Cardiac septum (tissue), 1 donor: ENCODE data around the gene DUT. TPM values are rescaled to one million over a fixed set of nuclear protein-coding genes. Genes with fewer than 3 reads are reported as not detected.

Source experiments
- DNase-seq: peaks from one replicate; pipeline ENCODE4 v3.0.0-alpha.2; 2020; ENCODE audit warnings: low spot score
- intact Hi-C: fragments of 100-400 bp; cut with DNase I; formaldehyde crosslinking; loops from one replicate; pipeline ENCODE4 v1.14.0; 2022
- total RNA-seq: library from RNA; stranded (reverse); fragmentation: NEBNext Ultra II Directional; extraction: Animal tissue kit (Norgen Biotek cat#: 25700); gene quantifications from one replicate; pipeline ENCODE4 v1.2.1, GENCODE V29; 2021
- donor health status: DM: no; HTN: no; CAD: no.

The DUT gene
- total RNA-seq, 1 donor from 2014 or later = 66.9 TPM

GRCh38 chr15:48363474-48363873 lies 32.2 kb downstream of the DUT start:
- intact Hi-C loops = no loop called here
- DNase-seq = no peak

- intact Hi-C loops = no loop called here
- DNase-seq = no peak
These were observed 34.3 kb downstream of the DUT start for GRCh38 chr15:48365575-48365974.

- DNase-seq = no peak
- intact Hi-C loops = no loop called here
These were observed 35.5 kb downstream of the DUT start for GRCh38 chr15:48366584-48367312.

- no peak for DNase-seq
- intact Hi-C loops = no loop called here
These were observed 36.3 kb downstream of the DUT start for GRCh38 chr15:48367483-48367882.

GRCh38 chr15:48370460-48370859 lies 39.2 kb downstream of the DUT start:
- intact Hi-C loops = no loop called here
- DNase-seq = no peak

- DNase-seq = no peak
- intact Hi-C loops = no loop called here
These were observed 40.3 kb downstream of the DUT start for GRCh38 chr15:48371550-48371949.

GRCh38 chr15:48371961-48372360 lies 40.7 kb downstream of the DUT start:
- DNase-seq = no peak
- intact Hi-C loops = no loop called here

GRCh38 chr15:48373821-48374451 lies 42.7 kb downstream of the DUT start:
- intact Hi-C loops = no loop called here
- no peak for DNase-seq

GRCh38 chr15:48374472-48374871 lies 43.2 kb downstream of the DUT start:
- intact Hi-C loops = no loop called here
- no peak for DNase-seq

GRCh38 chr15:48375767-48376166 lies 44.5 kb downstream of the DUT start:
- intact Hi-C loops = no loop called here
- DNase-seq = no peak

- intact Hi-C loops = no loop called here
These were observed 49.0 kb downstream of the DUT start for GRCh38 chr15:48380198-48380597.

GRCh38 chr15:48381861-48382260 lies 50.6 kb downstream of the DUT start:
- intact Hi-C loops = no loop called here
- DNase-seq = no peak

More at GRCh38 chr15:48380198-48380597, 49.0 kb downstream of the DUT start:
- no peak for DNase-seq

- DNase-seq = no peak
- intact Hi-C loops = no loop called here
These were observed 51.8 kb downstream of the DUT start for GRCh38 chr15:48383031-48383430.

GRCh38 chr15:48384616-48385015 lies 53.4 kb downstream of the DUT start:
- DNase-seq = no peak
- intact Hi-C loops = no loop called here

GRCh38 chr15:48385031-48385830 lies 54.0 kb downstream of the DUT start:
- intact Hi-C loops = no loop called here
- DNase-seq = no peak

- no peak for DNase-seq
- intact Hi-C loops = no loop called here
These were observed 57.0 kb downstream of the DUT start for GRCh38 chr15:48388016-48388851.

GRCh38 chr15:48388910-48389309 lies 57.7 kb downstream of the DUT start:
- intact Hi-C loops = no loop called here
- DNase-seq = no peak

GRCh38 chr15:48389691-48390143 lies 58.5 kb downstream of the DUT start:
- intact Hi-C loops = no loop called here
- no peak for DNase-seq

GRCh38 chr15:48391950-48392349 lies 60.7 kb downstream of the DUT start:
- intact Hi-C loops = no loop called here
- DNase-seq = no peak

- intact Hi-C loops = no loop called here
These were observed 61.1 kb downstream of the DUT start for GRCh38 chr15:48392356-48392755.

More at GRCh38 chr15:48392356-48392755, 61.1 kb downstream of the DUT start:
- DNase-seq = no peak
